HepG2 (cell line): ENCODE measurements around the gene INO80C. TPM values are rescaled to one million over a fixed set of nuclear protein-coding genes. Genes with fewer than 3 reads are reported as not detected.

Source experiments
- ARID3A ChIP-seq: IDR thresholded peaks from 2 replicates; pipeline ENCODE4 v1.6.1; 2012; ENCODE audit warnings: low read depth, low read length, improper control_type of control experiment
- ATF5 ChIP-seq: sonication (generic); formaldehyde crosslinking; IDR thresholded peaks from 2 replicates; pipeline ENCODE4 v1.4.0; 2020; ENCODE audit warnings: mild to moderate bottlenecking, low read depth, missing genetic modification reagents
- BRCA1 ChIP-seq: sonication (generic); formaldehyde crosslinking; IDR thresholded peaks from 2 replicates; pipeline ENCODE4 v1.4.0; 2020; ENCODE audit warnings: missing genetic modification reagents
- CENPT ChIP-seq: sonication (generic); formaldehyde crosslinking; IDR thresholded peaks from 2 replicates; pipeline ENCODE4 v1.8.0; 2022; ENCODE audit warnings: low read depth, mild to moderate bottlenecking, moderate library complexity, missing genetic modification reagents
- EP300 ChIP-seq, 3 experiments: sonication (generic) in 1 of 3; formaldehyde crosslinking in 1 of 3; IDR thresholded peaks; 2 replicates each; pipeline versions ENCODE4 v1.5.1 to v1.6.1; 2011 to 2020; ENCODE audit warnings: low read depth in 2 of 3, low read length in 2 of 3, borderline replicate concordance in 1 of 3, improper control_type of control experiment in 1 of 3, mild to moderate bottlenecking in 1 of 3, missing genetic modification reagents in 1 of 3, moderate library complexity in 1 of 3
- HMGXB3 ChIP-seq: sonication (generic); formaldehyde crosslinking; IDR thresholded peaks from 2 replicates; pipeline ENCODE4 v1.4.0; 2020; ENCODE audit warnings: missing genetic modification reagents, borderline replicate concordance
- HOXA7 ChIP-seq: sonication (generic); formaldehyde crosslinking; IDR thresholded peaks from 2 replicates; pipeline ENCODE4 v1.8.1; 2022; ENCODE audit warnings: mild to moderate bottlenecking, missing genetic modification reagents, moderate library complexity
- MTF2 ChIP-seq: sonication (generic); formaldehyde crosslinking; IDR thresholded peaks from 2 replicates; pipeline ENCODE4 v1.5.0; 2020; ENCODE audit warnings: missing genetic modification reagents, borderline replicate concordance
- NONO ChIP-seq, 2 experiments: fragments of 450-650 bp in 1 of 2; sonication (generic) in 1 of 2; formaldehyde crosslinking in 1 of 2; IDR thresholded peaks in 1 of 2; conservative IDR thresholded peaks in 1 of 2; 2 replicates each; pipeline versions ENCODE4 v1.6.1 to v1.8.0; 2017 to 2022; ENCODE audit warnings: mild to moderate bottlenecking in 1 of 2, missing genetic modification reagents in 1 of 2, moderate library complexity in 1 of 2
- PAX8 ChIP-seq: sonication (generic); formaldehyde crosslinking; IDR thresholded peaks from 2 replicates; pipeline ENCODE4 v1.8.0; 2022; ENCODE audit warnings: mild to moderate bottlenecking, missing genetic modification reagents, borderline replicate concordance
- SMAD3 ChIP-seq: sonication (generic); formaldehyde crosslinking; IDR thresholded peaks from 2 replicates; pipeline ENCODE4 v1.4.0; 2020; ENCODE audit warnings: missing genetic modification reagents
- SRSF4 ChIP-seq: fragments of 200-400 bp; formaldehyde crosslinking; IDR thresholded peaks from one replicate; pipeline ENCODE4 v1.6.1; 2018; ENCODE audit warnings: mild to moderate bottlenecking, low read depth, low read length, moderate library complexity; ENCODE audit not compliant: poor library complexity, severe bottlenecking
- ZBTB7B ChIP-seq: sonication (generic); formaldehyde crosslinking; IDR thresholded peaks from 2 replicates; pipeline ENCODE4 v1.4.0; 2020; ENCODE audit warnings: missing genetic modification reagents
- ZFP36L1 ChIP-seq: sonication (generic); formaldehyde crosslinking; IDR thresholded peaks from 2 replicates; pipeline ENCODE4 v1.8.0; 2022; ENCODE audit warnings: mild to moderate bottlenecking, missing genetic modification reagents, moderate library complexity
- ZFYVE20 ChIP-seq: sonication (generic); formaldehyde crosslinking; IDR thresholded peaks from 2 replicates; pipeline ENCODE4 v1.8.0; 2023; ENCODE audit warnings: low read depth, mild to moderate bottlenecking, moderate library complexity, missing genetic modification reagents, borderline replicate concordance
- ZMAT3 ChIP-seq: sonication (generic); formaldehyde crosslinking; conservative IDR thresholded peaks from 2 replicates; pipeline ENCODE4 v1.7.0; 2021; ENCODE audit warnings: missing genetic modification reagents
- ZMAT5 ChIP-seq: sonication (generic); formaldehyde crosslinking; IDR thresholded peaks from 2 replicates; pipeline ENCODE4 v1.5.0; 2020; ENCODE audit warnings: mild to moderate bottlenecking, low read depth, missing genetic modification reagents, borderline replicate concordance
- ZNF784 ChIP-seq: sonication (generic); formaldehyde crosslinking; IDR thresholded peaks from 2 replicates; pipeline ENCODE4 v1.5.1; 2020; ENCODE audit warnings: missing genetic modification reagents, mild to moderate bottlenecking, borderline replicate concordance
- ZNF879 ChIP-seq: sonication (generic); formaldehyde crosslinking; IDR thresholded peaks from 2 replicates; pipeline ENCODE4 v1.8.1; 2023; ENCODE audit warnings: missing genetic modification reagents
- polyA plus RNA-seq, 8 experiments: library from polyadenylated mRNA; depleted of rRNA in 3 of 8; stranded (reverse) in 7 of 8; unstranded in 1 of 8; fragments of >200 nt; fragmentation: Illumina TruSeq in 4 of 8; extraction: Trizol in 4 of 8; gene quantifications; 2 replicates each; pipeline versions ENCODE4 v1.2.1 to v1.2.3, GENCODE V29; 2011 to 2016; ENCODE audit warnings: low read depth in 4 of 8, missing spikeins in 1 of 8, mixed read lengths in 1 of 8; ENCODE audit not compliant: insufficient read depth in 1 of 8
- total RNA-seq, 5 experiments: library from RNA; depleted of rRNA; stranded (reverse); fragments of >200 nt; fragmentation: Illumina TruSeq; extraction: Trizol; gene quantifications; 2 replicates each; pipeline ENCODE4 v1.2.3, GENCODE V29; 2016; ENCODE audit warnings: low read depth in 1 of 5

INO80C gene
- total and polyA plus RNA-seq, 2 of the 13 experiments (the other 11 are each of a cell fraction or from before 2014, with no cell fraction given): 8.2 to 15.4 TPM

GRCh38 chr18:35497370-35498197 is at the start of gene INO80C (continued):
- TF ChIP-seq HMGXB3: peak; percentile 89
- no peak for TF ChIP-seq ATF5 (CRISPR knock-in tag)
- no peak for TF ChIP-seq NONO (IDR thresholded peaks at IDR 0.05)
- peak; percentile 97 for TF ChIP-seq NONO (CRISPR knock-in tag; conservative IDR thresholded peaks at IDR 0.05)
- TF ChIP-seq BRCA1 (CRISPR knock-in tag): no peak; the same call in 1 of the 2 replicates
- peak; percentile 81 for TF ChIP-seq ZBTB7B
- TF ChIP-seq CENPT (CRISPR knock-in tag): 0 out of 2 replicates have a peak, but pooled peaks have one; percentile 60
- no peak for TF ChIP-seq HOXA7 (CRISPR knock-in tag)
- TF ChIP-seq SMAD3 (CRISPR knock-in tag): peak; percentile 93
- no peak; the same call in 1 of the 2 replicates for TF ChIP-seq ZMAT5 (CRISPR knock-in tag)
- peak; percentile 85 for TF ChIP-seq ZNF879 (CRISPR knock-in tag)
- no peak for TF ChIP-seq PAX8
- peak; percentile 90 for TF ChIP-seq SRSF4
- TF ChIP-seq ZFYVE20 (CRISPR knock-in tag): no peak
- TF ChIP-seq MTF2 (CRISPR knock-in tag): no peak; the same call in 1 of the 2 replicates
- peak; percentile 36; the same call in 1 of the 2 replicates for TF ChIP-seq ZNF784 (CRISPR knock-in tag)
- peak; percentile 81 for TF ChIP-seq ARID3A
- 0 out of 2 replicates have a peak, but pooled peaks have one; percentile 55 for TF ChIP-seq ZFP36L1
- TF ChIP-seq EP300 (IDR thresholded peaks at IDR 0.05; ENCODE audit: low read depth in 2 of 2, low read length in 2 of 2): peak; percentile 43 to 47; a peak in 2 of 4 replicates
- no peak for TF ChIP-seq EP300 (CRISPR knock-in tag; IDR thresholded peaks at IDR 0.05; ENCODE audit: borderline replicate concordance)
- TF ChIP-seq ZMAT3 (CRISPR knock-in tag): no peak; the same call in none of the 2 replicates
